T-helper 1 cell treated with Interleukin-12 subunit alpha and Interleukin-12 subunit beta and Interleukin-4 antibody, amounts not matched to agents 30 μg/mL and 1 μg/mL, for 36 hours (primary cell): ENCODE results near the gene HMCN2.

ENCODE experiments used
- H3K27ac Mint-ChIP-seq: one replicate; pipeline ENCODE4 v1.8.0; 2021; ENCODE audit warnings: mild to moderate bottlenecking, mixed read lengths
- H3K27me3 Mint-ChIP-seq: one replicate; pipeline ENCODE4 v1.8.0; 2021; ENCODE audit warnings: low read depth, mixed read lengths
- H3K36me3 Mint-ChIP-seq: one replicate; pipeline ENCODE4 v1.8.0; 2021; ENCODE audit warnings: low read depth, mixed read lengths
- H3K4me1 Mint-ChIP-seq: one replicate; pipeline ENCODE4 v1.8.0; 2021; ENCODE audit warnings: low read depth, mixed read lengths
- H3K4me3 Mint-ChIP-seq: one replicate; pipeline ENCODE4 v1.8.0; 2021; ENCODE audit warnings: mild to moderate bottlenecking, moderate library complexity, mixed read lengths
- H3K9me3 Mint-ChIP-seq: one replicate; pipeline ENCODE4 v1.8.0; 2021; ENCODE audit warnings: mixed read lengths

HMCN2 gene

GRCh38 chr9:130366072-130366471 is 100.5 kb downstream of the HMCN2 start:
- H3K9me3 Mint-ChIP-seq: peaks cover 6% of the 10 kb centered on the region
- no peaks in the 10 kb centered on the region for H3K4me1 Mint-ChIP-seq
- H3K36me3 Mint-ChIP-seq: no peaks in the 10 kb centered on the region
- peaks cover 3% of the 10 kb centered on the region for H3K27me3 Mint-ChIP-seq
- H3K27ac Mint-ChIP-seq: no peak overlapping the region
- H3K4me3 Mint-ChIP-seq: no peak overlapping the region

GRCh38 chr9:130366888-130367550 is 101.5 kb downstream of the HMCN2 start:
- Mint-ChIP-seq H3K27me3 (peaks cover 3% of the 10 kb centered on the region), H3K9me3 (peaks cover 6% of the 10 kb centered on the region), H3K4me1 (no peaks in the 10 kb centered on the region), H3K4me3 (no peak overlapping the region), H3K27ac (no peak overlapping the region), H3K36me3 (no peaks in the 10 kb centered on the region)

GRCh38 chr9:130368631-130369103 is 103.1 kb downstream of the HMCN2 start:
- Mint-ChIP-seq H3K27ac (no peak overlapping the region), H3K9me3 (peaks cover 6% of the 10 kb centered on the region), H3K4me3 (no peak overlapping the region), H3K4me1 (no peaks in the 10 kb centered on the region), H3K36me3 (no peaks in the 10 kb centered on the region), H3K27me3 (peaks cover 3% of the 10 kb centered on the region)

- no peak overlapping the region for H3K4me3 Mint-ChIP-seq
- H3K9me3 Mint-ChIP-seq: peaks cover 6% of the 10 kb centered on the region
- H3K27ac Mint-ChIP-seq: no peak overlapping the region
- H3K27me3 Mint-ChIP-seq: peaks cover 3% of the 10 kb centered on the region
- H3K36me3 Mint-ChIP-seq: no peaks in the 10 kb centered on the region
- H3K4me1 Mint-ChIP-seq: no peaks in the 10 kb centered on the region
Observed at GRCh38 chr9:130370226-130370625, 104.7 kb downstream of the HMCN2 start.

- peaks cover 6% of the 10 kb centered on the region for H3K9me3 Mint-ChIP-seq
- peaks cover 3% of the 10 kb centered on the region for H3K27me3 Mint-ChIP-seq
- no peaks in the 10 kb centered on the region for H3K4me1 Mint-ChIP-seq
- no peaks in the 10 kb centered on the region for H3K36me3 Mint-ChIP-seq
- no peak overlapping the region for H3K27ac Mint-ChIP-seq
- H3K4me3 Mint-ChIP-seq: no peak overlapping the region
Observed at GRCh38 chr9:130371196-130371966, 105.8 kb downstream of the HMCN2 start.

GRCh38 chr9:130372057-130372456 is 106.5 kb downstream of the HMCN2 start:
- Mint-ChIP-seq H3K4me3 (no peak overlapping the region), H3K4me1 (no peaks in the 10 kb centered on the region), H3K27me3 (no peaks in the 10 kb centered on the region), H3K9me3 (peaks cover 6% of the 10 kb centered on the region), H3K36me3 (no peaks in the 10 kb centered on the region), H3K27ac (no peak overlapping the region)

GRCh38 chr9:130373679-130374325 is 108.2 kb downstream of the HMCN2 start:
- Mint-ChIP-seq H3K27ac (no peak overlapping the region), H3K36me3 (no peaks in the 10 kb centered on the region), H3K27me3 (no peaks in the 10 kb centered on the region), H3K9me3 (peaks cover under 1% of the 10 kb centered on the region), H3K4me3 (no peak overlapping the region), H3K4me1 (no peaks in the 10 kb centered on the region)

GRCh38 chr9:130377612-130378011 is 112.1 kb downstream of the HMCN2 start:
- Mint-ChIP-seq H3K27ac (no peak overlapping the region), H3K4me3 (no peak overlapping the region), H3K36me3 (no peaks in the 10 kb centered on the region), H3K27me3 (no peaks in the 10 kb centered on the region), H3K9me3 (no peaks in the 10 kb centered on the region), H3K4me1 (no peaks in the 10 kb centered on the region)

GRCh38 chr9:130378875-130379648 is 113.5 kb downstream of the HMCN2 start:
- no peaks in the 10 kb centered on the region for H3K36me3 Mint-ChIP-seq
- no peaks in the 10 kb centered on the region for H3K27me3 Mint-ChIP-seq
- H3K4me1 Mint-ChIP-seq: no peaks in the 10 kb centered on the region
- no peak overlapping the region for H3K4me3 Mint-ChIP-seq
- H3K27ac Mint-ChIP-seq: no peak overlapping the region
- H3K9me3 Mint-ChIP-seq: no peaks in the 10 kb centered on the region

GRCh38 chr9:130379649-130379970 is 114.0 kb downstream of the HMCN2 start:
- Mint-ChIP-seq H3K4me1 (no peaks in the 10 kb centered on the region), H3K27me3 (no peaks in the 10 kb centered on the region), H3K27ac (no peak overlapping the region), H3K9me3 (no peaks in the 10 kb centered on the region), H3K4me3 (no peak overlapping the region), H3K36me3 (no peaks in the 10 kb centered on the region)

- H3K4me1 Mint-ChIP-seq: no peaks in the 10 kb centered on the region
- H3K27ac Mint-ChIP-seq: no peak overlapping the region
- H3K9me3 Mint-ChIP-seq: no peaks in the 10 kb centered on the region
Observed at GRCh38 chr9:130380920-130381469, 115.4 kb downstream of the HMCN2 start.

GRCh38 chr9:130381660-130382059 is 116.1 kb downstream of the HMCN2 start:
- no peaks in the 10 kb centered on the region for H3K4me1 Mint-ChIP-seq
- H3K27ac Mint-ChIP-seq: no peak overlapping the region
- H3K27me3 Mint-ChIP-seq: no peaks in the 10 kb centered on the region
- H3K9me3 Mint-ChIP-seq: no peaks in the 10 kb centered on the region
- H3K4me3 Mint-ChIP-seq: no peak overlapping the region
- no peaks in the 10 kb centered on the region for H3K36me3 Mint-ChIP-seq

More at GRCh38 chr9:130380920-130381469, 115.4 kb downstream of the HMCN2 start:
- Mint-ChIP-seq H3K36me3 (no peaks in the 10 kb centered on the region), H3K27me3 (no peaks in the 10 kb centered on the region), H3K4me3 (no peak overlapping the region)

- no peaks in the 10 kb centered on the region for H3K4me1 Mint-ChIP-seq
- no peak overlapping the region for H3K27ac Mint-ChIP-seq
- H3K9me3 Mint-ChIP-seq: no peaks in the 10 kb centered on the region
- no peaks in the 10 kb centered on the region for H3K27me3 Mint-ChIP-seq
- H3K36me3 Mint-ChIP-seq: no peaks in the 10 kb centered on the region
- H3K4me3 Mint-ChIP-seq: no peak overlapping the region
Observed at GRCh38 chr9:130382096-130382495, 116.5 kb downstream of the HMCN2 start.

- Mint-ChIP-seq H3K36me3 (no peaks in the 10 kb centered on the region), H3K9me3 (no peaks in the 10 kb centered on the region), H3K27ac (no peak overlapping the region), H3K4me3 (no peak overlapping the region), H3K4me1 (no peaks in the 10 kb centered on the region), H3K27me3 (no peaks in the 10 kb centered on the region)
Observed at GRCh38 chr9:130382636-130383349, 117.2 kb downstream of the HMCN2 start.
